ENCODE measurements around the gene NKX2-4.

Gene NKX2-4

GRCh38 chr20:21357844-21358243 lies 39.5 kb downstream of the NKX2-4 start:
- peak; percentile 24 for DNase-seq

- no peak for DNase-seq
Observed at GRCh38 chr20:21356386-21356785, 40.9 kb downstream of the NKX2-4 start.

DNA sequence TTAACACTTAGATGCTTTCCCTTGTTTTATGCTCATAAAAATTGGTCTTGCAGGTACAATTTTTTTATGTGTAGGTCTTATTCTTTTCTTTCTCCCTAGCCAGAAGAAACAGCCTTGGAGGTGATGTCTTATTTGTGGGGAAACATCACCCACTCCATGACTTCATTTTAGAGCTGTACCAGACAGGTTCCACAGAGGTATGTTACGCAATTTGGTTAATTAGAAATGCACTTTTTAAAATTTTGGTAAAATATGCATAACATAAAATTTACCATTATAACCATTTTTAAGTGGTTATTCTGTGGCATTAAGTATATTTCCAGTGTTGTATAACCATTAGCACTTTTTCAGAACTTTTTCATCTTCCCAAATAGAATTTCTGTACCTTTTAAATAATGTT lies 41.3 kb downstream of the NKX2-4 start:
- DNase-seq: no peak

- no peak for DNase-seq
Observed at GRCh38 chr20:21353236-21353635, 44.1 kb downstream of the NKX2-4 start.

GRCh38 chr20:21352703-21353102 lies 44.6 kb downstream of the NKX2-4 start:
- DNase-seq: peak; percentile 21

Data from NCI-H69 (cell line).